Gastroesophageal sphincter (tissue), 4 donors: ENCODE measurements around the gene PHLDB2. TPM values are rescaled to one million over a fixed set of nuclear protein-coding genes. Genes with fewer than 3 reads are reported as not detected.
A peak's percentile ranks its signal among the peaks of the same experiment; 100 is the strongest.

ENCODE experiments used
- ATAC-seq: fragments of 150-250 bp; one replicate; pipeline ENCODE4 v1.9.1; 2016; ENCODE audit warnings: mild to moderate bottlenecking, moderate library complexity
- H3K27ac ChIP-seq, 4 donors: fragments of 200-600 bp; sonication (generic) in 3 of 4; 1 replicate in 3 of 4; 2 replicates in 1 of 4; pipeline ENCODE4 v1.5.1; 2016 to 2019
- H3K27me3 ChIP-seq: fragments of 200-600 bp; sonication (generic); one replicate; pipeline ENCODE4 v1.5.1; 2019
- H3K36me3 ChIP-seq, 2 donors: fragments of 200-600 bp; sonication (generic); one replicate each; pipeline ENCODE4 v1.5.1; 2019; ENCODE audit warnings: control low read depth in 1 of 2
- H3K4me1 ChIP-seq, 3 donors: fragments of 200-600 bp; sonication (generic); 1 replicate in 2 of 3; 2 replicates in 1 of 3; pipeline ENCODE4 v1.5.1; 2016 to 2019; ENCODE audit warnings: control low read depth in 2 of 3
- H3K4me3 ChIP-seq, 2 donors: fragments of 200-600 bp; sonication (generic); one replicate each; pipeline ENCODE4 v1.5.1; 2019; ENCODE audit warnings: mild to moderate bottlenecking in 1 of 2, moderate library complexity in 1 of 2
- H3K9me3 ChIP-seq, 3 donors: fragments of 200-600 bp; sonication (generic); one replicate each; pipeline ENCODE4 v1.5.1; 2017 to 2019; ENCODE audit warnings: control low read depth in 2 of 3
- EP300 ChIP-seq: sonication (generic); formaldehyde crosslinking; IDR thresholded peaks from one replicate; pipeline ENCODE4 v1.6.1; 2017; ENCODE audit warnings: antibody characterized with exemption, mild to moderate bottlenecking
- POLR2A ChIP-seq, 2 donors: fragments of 450-650 bp; IDR thresholded peaks; one replicate each; pipeline ENCODE4 v1.6.1; 2017; ENCODE audit warnings: antibody characterized with exemption in 2 of 2, mild to moderate bottlenecking in 2 of 2, moderate library complexity in 1 of 2
- POLR2AphosphoS5 ChIP-seq: sonication (generic); formaldehyde crosslinking; IDR thresholded peaks from one replicate; pipeline ENCODE4 v1.6.1; 2017; ENCODE audit warnings: antibody characterized with exemption
- WGBS, 2 donors: methylation state at CpG; one replicate each; pipeline ENCODE4 v1.1.5; 2018; ENCODE audit warnings: low coverage in 1 of 2; 5-methylcytosine and 5-hydroxymethylcytosine counted together
- total RNA-seq, 4 donors: library from RNA; depleted of rRNA; stranded (reverse); fragments of >200 nt; gene quantifications; one replicate each; pipeline ENCODE4 v1.1.0, GENCODE V29; 2016
- TF ChIP-seq, protein P1 (sequence below), 4 experiments: fragments of 200-600 bp in 2 of 4; fragments of 450-650 bp in 2 of 4; sonication (generic) in 1 of 4; IDR thresholded peaks; one replicate each; pipeline ENCODE4 v1.5.1; 2017 to 2019; ENCODE audit warnings: antibody characterized with exemption in 4 of 4, mild to moderate bottlenecking in 2 of 4, moderate library complexity in 2 of 4

Gene PHLDB2
- total RNA-seq, 4 donors from 2014 or later, result 52.1 to 115 (median 77.4) TPM

- Histone ChIP-seq H3K27ac (peak overlapping the region; percentile 83 to 99 (median 99)), H3K9me3 (no peaks in the 10 kb centered on the region), H3K27me3 (no peaks in the 10 kb centered on the region), H3K4me1 (peaks cover 15 to 76% (median 27%) of the 10 kb centered on the region in 3 donors), H3K36me3 (no peaks in the 10 kb centered on the region), H3K4me3 (no peak overlapping the region)
- TF ChIP-seq, protein P1, sequence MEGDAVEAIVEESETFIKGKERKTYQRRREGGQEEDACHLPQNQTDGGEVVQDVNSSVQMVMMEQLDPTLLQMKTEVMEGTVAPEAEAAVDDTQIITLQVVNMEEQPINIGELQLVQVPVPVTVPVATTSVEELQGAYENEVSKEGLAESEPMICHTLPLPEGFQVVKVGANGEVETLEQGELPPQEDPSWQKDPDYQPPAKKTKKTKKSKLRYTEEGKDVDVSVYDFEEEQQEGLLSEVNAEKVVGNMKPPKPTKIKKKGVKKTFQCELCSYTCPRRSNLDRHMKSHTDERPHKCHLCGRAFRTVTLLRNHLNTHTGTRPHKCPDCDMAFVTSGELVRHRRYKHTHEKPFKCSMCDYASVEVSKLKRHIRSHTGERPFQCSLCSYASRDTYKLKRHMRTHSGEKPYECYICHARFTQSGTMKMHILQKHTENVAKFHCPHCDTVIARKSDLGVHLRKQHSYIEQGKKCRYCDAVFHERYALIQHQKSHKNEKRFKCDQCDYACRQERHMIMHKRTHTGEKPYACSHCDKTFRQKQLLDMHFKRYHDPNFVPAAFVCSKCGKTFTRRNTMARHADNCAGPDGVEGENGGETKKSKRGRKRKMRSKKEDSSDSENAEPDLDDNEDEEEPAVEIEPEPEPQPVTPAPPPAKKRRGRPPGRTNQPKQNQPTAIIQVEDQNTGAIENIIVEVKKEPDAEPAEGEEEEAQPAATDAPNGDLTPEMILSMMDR (IDR thresholded peaks at IDR 0.05), result no peak
- no peak for ATAC-seq
- WGBS, 2 donors, result 15 to 23% methylated on average over 2 of the region's 2 CpGs
These were observed 5.1 kb downstream of the PHLDB2 start for GRCh38 chr3:111863942-111864694.

GRCh38 chr3:111864821-111865656 lies 6.0 kb downstream of the PHLDB2 start:
- 19 to 29% methylated on average over 5 to 6 of the region's 6 CpGs for WGBS, 2 donors
- peaks cover 15 to 82% (median 31%) of the 10 kb centered on the region in 3 donors for H3K4me1 ChIP-seq
- no peaks in the 10 kb centered on the region for H3K36me3 ChIP-seq
- ATAC-seq, result peak; percentile 56
- H3K27ac ChIP-seq, result peak overlapping the region; percentile 83 to 99 (median 99)
- H3K4me3 ChIP-seq, result no peak overlapping the region
- TF ChIP-seq EP300 (no peak), POLR2AphosphoS5 (peak; percentile 58), POLR2A (IDR thresholded peaks at IDR 0.05) (no peak)
- TF ChIP-seq, protein P1 (IDR thresholded peaks at IDR 0.05), result peak in 1 of 4 experiments; percentile 33
- H3K27me3 ChIP-seq, result no peaks in the 10 kb centered on the region
- H3K9me3 ChIP-seq, result no peaks in the 10 kb centered on the region

DNA sequence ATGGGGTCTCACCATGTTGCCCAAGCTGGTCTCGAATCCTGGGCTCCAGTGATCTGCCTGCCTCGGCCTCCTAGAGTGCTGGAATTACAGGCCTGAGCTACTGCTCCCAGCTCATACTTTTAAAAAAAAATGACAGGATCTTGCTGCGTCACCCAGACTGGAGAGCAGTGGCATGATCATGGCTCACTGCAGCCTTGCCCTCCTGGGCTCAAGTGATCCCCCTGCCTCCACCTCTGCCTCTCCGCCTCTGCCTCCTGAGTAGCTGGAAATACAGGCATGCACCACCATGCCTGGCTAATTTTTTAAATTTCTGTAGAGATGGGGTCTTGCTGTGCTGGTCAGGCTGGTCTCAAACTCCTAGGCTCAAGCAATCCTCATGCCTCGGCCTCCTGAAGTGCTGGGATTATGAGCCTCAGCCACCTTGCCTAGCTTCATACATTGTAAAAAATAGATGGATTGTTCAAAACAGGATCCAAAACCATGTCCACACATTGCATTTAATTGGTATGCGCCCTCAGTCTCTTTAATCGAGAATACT lies 8.9 kb downstream of the PHLDB2 start:
- Histone ChIP-seq H3K4me1 (peaks cover 11 to 87% (median 35%) of the 10 kb centered on the region in 3 donors), H3K27me3 (no peaks in the 10 kb centered on the region), H3K36me3 (peaks cover 0 to 4% of the 10 kb centered on the region in 2 donors), H3K27ac (peak overlapping the region in 2 of 4 donors; percentile 3 to 33), H3K9me3 (no peaks in the 10 kb centered on the region), H3K4me3 (no peak overlapping the region)
- TF ChIP-seq POLR2A (IDR thresholded peaks at IDR 0.05) (no peak), POLR2AphosphoS5 (no peak), EP300 (no peak)
- TF ChIP-seq, protein P1 (IDR thresholded peaks at IDR 0.05), result no peak
- ATAC-seq, result no peak
- 78 to 90% methylated on average over 6 of the region's 7 CpGs for WGBS, 2 donors

- H3K4me1 ChIP-seq, result peaks cover 15 to 86% (median 22%) of the 10 kb centered on the region in 3 donors
- no peak for TF ChIP-seq EP300
- TF ChIP-seq POLR2AphosphoS5, result no peak
- no peak for TF ChIP-seq POLR2A (IDR thresholded peaks at IDR 0.05)
- TF ChIP-seq, protein P1 (IDR thresholded peaks at IDR 0.05), result no peak
- WGBS, 2 donors, result 88 to 90% methylated on average over 3 of the region's 3 CpGs
These were observed 11.6 kb downstream of the PHLDB2 start for GRCh38 chr3:111870620-111871019.

More at GRCh38 chr3:111870620-111871019, 11.6 kb downstream of the PHLDB2 start:
- H3K27ac ChIP-seq, result no peak overlapping the region
- peaks cover 0 to 4% of the 10 kb centered on the region in 2 donors for H3K36me3 ChIP-seq
- no peak overlapping the region for H3K4me3 ChIP-seq
- no peaks in the 10 kb centered on the region for H3K9me3 ChIP-seq
- no peaks in the 10 kb centered on the region for H3K27me3 ChIP-seq
- no peak for ATAC-seq
